Activated CD4-positive, alpha-beta T cell treated with anti-CD3 and anti-CD28 coated beads for 36 hours (primary cell): ENCODE measurements around the gene ANKMY1. TPM values are rescaled to one million over a fixed set of nuclear protein-coding genes. Genes with fewer than 3 reads are reported as not detected.

Experiments
- ATAC-seq: fragments of 200-7000 bp; cut with Tn5 transposase; one replicate; pipeline ENCODE4 v1.10.0; 2021; ENCODE audit warnings: mild to moderate bottlenecking, moderate library complexity
- CTCF ChIA-PET: fragments of 350-600 bp; sonication (Branson Sonifier 250); formaldehyde crosslinking; loops from one replicate; lab custom pipeline; 2021; ENCODE audit warnings: antibody characterized with exemption; lab: Charles Lee
- POLR2A ChIA-PET: fragments of 350-600 bp; sonication (Branson Sonifier 250); formaldehyde crosslinking; loops from one replicate; lab custom pipeline; 2021; ENCODE audit warnings: antibody characterized with exemption, inconsistent platforms; lab: Charles Lee
- DNase-seq: peaks from one replicate; pipeline ENCODE4 v3.0.0-alpha.2; 2020
- H3K27ac Mint-ChIP-seq: one replicate; pipeline ENCODE4 v1.8.0; 2021; ENCODE audit warnings: mixed read lengths
- H3K27me3 Mint-ChIP-seq: one replicate; pipeline ENCODE4 v1.8.0; 2021; ENCODE audit warnings: mixed read lengths
- H3K36me3 Mint-ChIP-seq: one replicate; pipeline ENCODE4 v1.8.0; 2021; ENCODE audit warnings: low read depth, mixed read lengths
- H3K4me1 Mint-ChIP-seq: one replicate; pipeline ENCODE4 v1.8.0; 2021; ENCODE audit warnings: mixed read lengths
- H3K4me3 Mint-ChIP-seq: one replicate; pipeline ENCODE4 v1.8.0; 2021; ENCODE audit warnings: mild to moderate bottlenecking, moderate library complexity, mixed read lengths
- H3K9me3 Mint-ChIP-seq: one replicate; pipeline ENCODE4 v1.8.0; 2021; ENCODE audit warnings: low read depth, mixed read lengths
- intact Hi-C, 2 experiments: fragments of 100-400 bp; cut with DNase I in 1 of 2; cut with micrococcal nuclease in 1 of 2; formaldehyde crosslinking; loops; one replicate each; pipeline versions ENCODE4 v1.14.2 to v1.15.1; 2022 to 2024; cut with DNase I, micrococcal nuclease
- total RNA-seq, 2 experiments: library from RNA; stranded (reverse); gene quantifications; one replicate each; pipeline ENCODE4 v1.2.3, GENCODE V29; 2021

ANKMY1 gene
- total RNA-seq, 2 experiments from 2014 or later, result 20.7 to 24.0 TPM

DNA sequence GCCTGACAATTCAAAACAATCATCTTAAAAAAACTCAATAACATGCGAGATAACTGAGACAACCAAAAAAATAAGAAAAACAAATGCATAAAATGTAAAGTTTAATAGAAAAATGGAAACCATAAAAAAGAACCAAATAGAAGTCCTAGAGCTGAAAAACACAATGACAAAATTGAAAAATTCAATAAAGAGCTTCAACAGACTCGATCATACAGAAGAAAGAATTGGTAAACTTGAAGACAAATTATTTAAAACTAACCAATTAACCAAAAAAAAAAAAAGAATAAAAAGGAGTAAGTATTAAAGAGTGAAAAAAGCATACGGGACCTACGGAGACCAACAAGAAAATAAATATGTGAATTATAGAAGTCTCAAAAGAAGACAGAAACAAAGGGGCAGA, 84.6 kb downstream of the ANKMY1 start:
- Mint-ChIP-seq H3K4me3 (no peak overlapping the region), H3K9me3 (peaks cover 12% of the 10 kb centered on the region), H3K36me3 (peaks cover 20% of the 10 kb centered on the region), H3K27ac (no peak overlapping the region), H3K4me1 (no peaks in the 10 kb centered on the region), H3K27me3 (no peaks in the 10 kb centered on the region)
- ChIA-PET POLR2A (no interaction called here), CTCF (no interaction called here)
- intact Hi-C loops, result no loop called here
- DNase-seq (no peak), ATAC-seq (no peak)

DNA sequence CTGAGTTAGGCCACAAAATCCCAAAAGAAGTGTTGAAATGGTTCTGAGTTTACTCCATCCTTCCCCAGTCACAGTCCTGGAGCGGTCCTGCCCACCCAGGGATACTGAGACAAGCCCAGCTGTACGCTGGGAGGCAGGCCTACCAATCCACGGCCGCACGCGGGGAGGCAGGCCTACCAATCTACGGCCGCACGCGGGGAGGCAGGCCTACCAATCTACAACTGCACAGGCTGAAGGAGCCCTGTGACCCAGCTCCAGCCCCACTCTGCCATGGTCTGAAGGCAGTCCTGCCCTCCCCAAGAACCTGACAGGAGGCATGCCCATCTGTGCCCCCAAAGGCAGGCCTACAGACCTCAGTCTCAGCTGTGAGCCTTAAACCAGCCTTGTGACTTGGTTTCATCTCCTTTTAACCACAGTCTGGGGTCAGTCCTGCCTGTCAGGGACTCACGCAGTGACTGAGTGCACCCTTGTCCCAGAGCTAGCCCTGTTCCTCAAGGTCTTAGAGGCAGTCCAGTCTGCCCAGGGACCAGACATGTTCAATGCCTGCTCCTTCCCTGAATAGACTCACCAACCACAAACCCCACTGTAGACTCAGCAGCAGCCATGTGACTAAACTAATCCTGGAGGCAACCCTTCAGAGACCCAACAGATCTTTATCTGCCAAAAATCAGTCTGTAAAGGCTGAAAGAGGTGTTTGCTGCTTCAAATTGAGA, 85.6 kb downstream of the ANKMY1 start:
- intact Hi-C loops, result no loop called here
- ChIA-PET POLR2A (no interaction called here), CTCF (no interaction called here)
- Mint-ChIP-seq H3K27ac (no peak overlapping the region), H3K4me1 (no peaks in the 10 kb centered on the region), H3K9me3 (peaks cover 12% of the 10 kb centered on the region), H3K36me3 (peaks cover 20% of the 10 kb centered on the region), H3K4me3 (no peak overlapping the region), H3K27me3 (no peaks in the 10 kb centered on the region)
- no peak for DNase-seq
- no peak for ATAC-seq

DNA sequence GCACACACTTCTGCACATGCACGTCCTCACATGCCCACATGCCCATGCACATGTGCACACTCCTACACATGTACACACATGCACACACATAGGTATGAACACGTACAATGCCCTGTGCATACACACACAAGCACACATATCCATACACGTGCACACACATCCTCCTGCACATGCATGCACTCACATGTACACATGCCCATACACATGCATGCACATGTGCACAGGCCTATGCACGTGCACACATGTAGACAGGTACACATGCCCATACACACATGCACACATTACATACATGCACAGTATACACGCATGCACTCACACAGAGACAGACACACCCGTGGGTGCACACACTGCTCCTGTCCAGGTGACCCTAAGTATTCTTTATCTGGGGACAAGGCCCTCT, 88.0 kb downstream of the ANKMY1 start:
- no peaks in the 10 kb centered on the region for H3K27me3 Mint-ChIP-seq
- no peak overlapping the region for H3K4me3 Mint-ChIP-seq
- DNase-seq (no peak), ATAC-seq (no peak)
- intact Hi-C loops, result no loop called here
- H3K36me3 Mint-ChIP-seq, result peaks cover 12% of the 10 kb centered on the region
- peaks cover 10% of the 10 kb centered on the region for H3K9me3 Mint-ChIP-seq
- ChIA-PET CTCF (no interaction called here), POLR2A (no interaction called here)
- H3K4me1 Mint-ChIP-seq, result no peaks in the 10 kb centered on the region
- H3K27ac Mint-ChIP-seq, result no peak overlapping the region

DNA sequence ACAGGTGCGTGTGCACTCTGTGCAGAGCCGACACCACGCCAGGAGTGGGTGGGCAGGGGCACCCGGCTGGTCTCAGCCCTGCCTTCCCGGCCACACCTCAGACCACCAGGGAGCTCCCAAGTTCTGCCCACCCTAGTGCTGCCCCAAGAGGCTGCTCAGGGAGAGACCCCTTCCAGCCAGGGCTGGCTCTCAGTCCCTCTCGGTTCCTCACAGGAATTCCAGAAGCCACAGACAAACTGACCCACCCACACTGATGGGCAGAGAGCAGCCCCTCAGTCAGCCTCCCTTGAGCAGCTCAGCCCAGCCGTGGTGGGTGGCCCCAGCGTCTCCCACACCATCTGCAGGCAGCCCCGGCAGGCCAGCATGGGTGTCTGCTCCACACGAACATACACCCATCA, 88.5 kb downstream of the ANKMY1 start:
- POLR2A ChIA-PET, result no interaction called here
- ATAC-seq (no peak), DNase-seq (peak; percentile 2)
- H3K4me3 Mint-ChIP-seq, result no peak overlapping the region
- H3K27ac Mint-ChIP-seq, result no peak overlapping the region
- no peaks in the 10 kb centered on the region for H3K27me3 Mint-ChIP-seq
- H3K9me3 Mint-ChIP-seq, result peaks cover 7% of the 10 kb centered on the region
- peaks cover 10% of the 10 kb centered on the region for H3K36me3 Mint-ChIP-seq
- intact Hi-C loops, result no loop called here
- H3K4me1 Mint-ChIP-seq, result no peaks in the 10 kb centered on the region
- CTCF ChIA-PET, result no interaction called here

DNA sequence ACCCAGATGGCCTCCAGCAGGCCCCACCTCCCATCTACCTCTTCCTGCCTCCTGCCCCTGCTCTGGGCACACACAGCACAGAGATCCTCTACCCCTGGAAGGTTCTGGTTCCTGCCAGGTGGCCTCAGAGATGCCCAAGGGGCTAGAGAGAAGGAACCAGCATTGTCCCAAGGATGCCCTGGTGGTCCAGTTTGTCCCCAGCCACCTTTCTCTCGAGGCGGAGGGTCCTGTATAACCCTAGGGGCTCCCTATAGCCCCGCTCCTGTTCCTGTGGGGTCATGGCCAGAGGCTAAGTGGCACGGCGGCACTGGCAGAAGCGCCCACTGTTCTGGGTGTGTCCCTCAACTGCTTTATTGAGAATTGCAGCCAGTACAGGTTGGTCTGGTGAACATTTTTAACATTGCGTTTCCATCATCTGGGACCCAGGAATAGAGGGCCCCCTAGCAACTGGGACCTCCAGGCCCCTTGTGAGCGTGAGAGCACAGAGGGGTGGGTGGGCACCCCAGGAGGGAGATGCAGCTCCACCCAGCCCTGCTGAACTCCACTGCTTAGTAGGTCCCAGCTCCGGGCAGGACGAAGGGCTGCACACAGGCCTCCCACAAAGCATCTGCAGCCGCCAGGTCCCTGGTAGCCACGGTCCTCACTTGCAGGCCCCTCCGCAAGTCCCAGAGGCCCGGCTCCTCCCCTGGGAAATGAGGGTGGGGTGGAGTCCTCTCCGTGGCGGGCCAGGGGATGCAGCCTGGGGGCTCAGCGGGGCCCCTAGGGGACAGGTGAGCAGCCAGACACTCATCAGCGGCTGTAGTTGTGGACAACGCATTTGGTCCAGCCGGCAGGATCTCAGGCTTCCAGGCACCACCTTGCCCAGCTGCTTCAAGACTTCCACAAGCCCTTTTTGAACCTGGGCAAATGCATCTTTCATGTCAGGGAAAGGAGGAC, 89.2 kb downstream of the ANKMY1 start:
- Mint-ChIP-seq H3K36me3 (peaks cover 7% of the 10 kb centered on the region), H3K4me3 (no peak overlapping the region), H3K27ac (no peak overlapping the region), H3K27me3 (no peaks in the 10 kb centered on the region), H3K9me3 (peaks cover 4% of the 10 kb centered on the region), H3K4me1 (no peaks in the 10 kb centered on the region)
- DNase-seq (peak; percentile 2), ATAC-seq (no peak)
- intact Hi-C loops, result no loop called here
- CTCF ChIA-PET, result no interaction called here
- POLR2A ChIA-PET, result no interaction called here

DNA sequence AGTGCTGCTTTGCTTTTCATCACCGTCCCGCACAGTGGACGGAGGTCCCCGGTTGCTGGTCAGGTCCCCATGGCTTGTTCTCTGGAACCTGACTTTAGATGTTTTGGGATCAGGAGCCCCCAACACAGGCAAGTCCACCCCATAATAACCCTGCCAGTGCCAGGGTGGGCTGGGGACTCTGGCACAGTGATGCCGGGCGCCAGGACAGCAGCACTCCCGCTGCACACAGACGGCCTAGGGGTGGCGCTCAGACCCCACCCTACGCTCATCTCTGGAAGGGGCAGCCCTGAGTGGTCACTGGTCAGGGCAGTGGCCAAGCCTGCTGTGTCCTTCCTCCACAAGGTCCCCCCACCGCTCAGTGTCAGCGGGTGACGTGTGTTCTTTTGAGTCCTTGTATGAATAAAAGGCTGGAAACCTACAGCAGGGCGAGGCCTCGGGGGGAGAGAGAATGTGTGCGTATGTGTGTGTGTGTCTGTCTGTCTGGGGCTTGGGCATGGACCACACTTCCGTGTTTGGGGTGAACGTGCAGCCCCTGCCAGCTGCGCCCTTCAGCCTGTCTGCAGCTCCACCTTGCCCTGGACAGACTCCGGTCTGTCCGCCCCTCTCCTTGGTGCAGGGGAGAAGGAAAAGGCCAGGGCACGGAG, 90.0 kb downstream of the ANKMY1 start:
- intact Hi-C loops, result no loop called here
- CTCF ChIA-PET, result no interaction called here

DNA sequence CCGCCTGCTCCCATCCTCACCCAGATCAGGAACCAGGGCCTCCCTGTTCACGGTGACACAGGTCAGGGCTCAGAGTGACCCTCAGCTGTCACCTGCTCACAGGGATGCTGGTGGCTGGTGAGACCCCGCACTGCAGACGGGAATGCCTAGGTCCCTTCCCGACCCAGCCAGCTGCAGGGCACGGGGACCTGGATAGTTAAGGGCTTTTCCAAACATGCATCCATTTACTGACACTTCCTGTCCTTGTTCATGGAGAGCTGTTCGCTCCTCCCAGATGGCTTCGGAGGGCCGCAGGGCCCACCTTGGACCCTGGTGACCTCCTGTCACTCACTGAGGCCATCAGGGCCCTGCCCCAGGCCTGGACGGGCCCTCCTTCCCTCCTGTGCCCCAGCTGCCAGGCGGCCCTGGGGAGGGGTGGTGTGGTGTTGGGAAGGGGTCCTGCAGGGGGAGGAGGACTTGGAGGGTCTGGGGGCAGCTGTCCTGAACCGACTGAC, 90.6 kb downstream of the ANKMY1 start:
- POLR2A ChIA-PET, result no interaction called here
- ATAC-seq (no peak), DNase-seq (no peak)
- Mint-ChIP-seq H3K4me3 (no peak overlapping the region), H3K9me3 (no peaks in the 10 kb centered on the region), H3K27me3 (no peaks in the 10 kb centered on the region), H3K4me1 (no peaks in the 10 kb centered on the region), H3K36me3 (no peaks in the 10 kb centered on the region), H3K27ac (no peak overlapping the region)
- CTCF ChIA-PET, result no interaction called here
- intact Hi-C loops, result no loop called here

More for the DNA sequence above, 90.0 kb downstream of the ANKMY1 start:
- peaks cover 2% of the 10 kb centered on the region for H3K36me3 Mint-ChIP-seq
- no peak for DNase-seq
- no peaks in the 10 kb centered on the region for H3K4me1 Mint-ChIP-seq
- H3K9me3 Mint-ChIP-seq, result no peaks in the 10 kb centered on the region
- ATAC-seq, result no peak
- H3K4me3 Mint-ChIP-seq, result no peak overlapping the region
- no peak overlapping the region for H3K27ac Mint-ChIP-seq
- POLR2A ChIA-PET, result no interaction called here
- no peaks in the 10 kb centered on the region for H3K27me3 Mint-ChIP-seq

DNA sequence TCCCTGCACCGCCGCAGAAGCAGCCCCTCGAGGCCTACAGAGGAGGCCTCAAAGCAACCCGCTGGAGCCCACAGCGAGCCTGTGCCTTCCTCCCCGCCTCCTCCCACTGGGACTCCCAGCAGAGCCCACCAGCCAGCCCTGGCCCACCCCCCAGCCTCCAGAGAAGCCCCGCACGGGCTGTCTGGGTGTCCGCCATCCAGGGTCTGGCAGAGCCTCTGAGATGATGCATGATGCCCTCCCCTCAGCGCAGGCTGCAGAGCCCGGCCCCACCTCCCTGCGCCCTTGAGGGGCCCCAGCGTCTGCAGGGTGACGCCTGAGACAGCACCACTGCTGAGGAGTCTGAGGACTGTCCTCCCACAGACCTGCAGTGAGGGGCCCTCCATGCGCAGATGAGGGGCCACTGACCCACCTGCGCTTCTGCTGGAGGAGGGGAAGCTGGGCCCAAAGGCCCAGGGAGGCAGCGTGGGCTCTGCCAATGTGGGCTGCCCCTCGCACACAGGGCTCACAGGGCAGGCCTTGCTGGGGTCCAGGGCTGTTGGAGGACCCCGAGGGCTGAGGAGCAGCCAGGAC, 91.1 kb downstream of the ANKMY1 start:
- intact Hi-C loops, result no loop called here
- no peak for ATAC-seq
- POLR2A ChIA-PET, result no interaction called here
- H3K4me1 Mint-ChIP-seq, result no peaks in the 10 kb centered on the region
- H3K27me3 Mint-ChIP-seq, result no peaks in the 10 kb centered on the region
- H3K36me3 Mint-ChIP-seq, result no peaks in the 10 kb centered on the region
- no peaks in the 10 kb centered on the region for H3K9me3 Mint-ChIP-seq
- CTCF ChIA-PET, result no interaction called here
- peak; percentile 3 for DNase-seq
- no peak overlapping the region for H3K27ac Mint-ChIP-seq
- no peak overlapping the region for H3K4me3 Mint-ChIP-seq

DNA sequence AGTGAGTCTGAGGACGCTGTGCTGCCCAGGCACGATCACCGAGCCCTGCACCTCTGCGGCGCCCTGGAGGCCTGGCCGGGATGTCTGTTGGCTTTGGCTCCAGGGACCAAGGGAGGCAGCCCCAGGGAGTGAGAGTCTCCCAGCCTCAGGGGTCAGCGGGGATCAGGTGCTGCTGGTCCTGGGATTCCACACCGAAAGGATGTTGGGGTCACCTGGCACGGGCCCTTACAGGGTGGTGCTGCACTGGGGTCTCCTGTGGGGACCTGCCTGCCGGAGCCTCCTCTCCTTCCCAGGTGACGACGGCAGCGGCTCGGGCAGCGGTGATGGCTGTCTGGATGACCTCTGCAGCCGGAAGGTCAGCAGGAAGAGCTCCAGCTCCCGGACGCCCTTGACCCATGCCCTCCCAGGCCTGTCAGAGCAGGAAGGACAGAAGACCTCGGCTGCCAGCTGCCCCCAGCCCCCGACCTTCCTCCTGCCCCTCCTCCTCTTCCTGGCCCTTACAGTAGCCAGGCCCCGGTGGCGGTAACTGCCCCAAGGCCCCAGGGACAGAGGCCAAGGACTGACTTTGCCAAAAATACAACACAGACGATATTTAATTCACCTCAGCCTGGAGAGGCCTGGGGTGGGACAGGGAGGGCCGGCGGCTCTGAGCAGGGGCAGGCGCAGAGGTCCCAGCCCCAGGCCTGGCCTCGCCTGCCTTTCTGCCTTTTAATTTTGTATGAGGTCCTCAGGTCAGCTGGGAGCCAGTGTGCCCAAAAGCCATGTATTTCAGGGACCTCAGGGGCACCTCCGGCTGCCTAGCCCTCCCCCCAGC, 91.8 kb downstream of the ANKMY1 start:
- intact Hi-C loops, result no loop called here
- Mint-ChIP-seq H3K4me1 (no peaks in the 10 kb centered on the region), H3K27ac (no peak overlapping the region), H3K9me3 (no peaks in the 10 kb centered on the region), H3K36me3 (no peaks in the 10 kb centered on the region), H3K4me3 (no peak overlapping the region), H3K27me3 (no peaks in the 10 kb centered on the region)
- POLR2A ChIA-PET, result no interaction called here
- CTCF ChIA-PET, result no interaction called here
- DNase-seq, result peak; percentile 3
- ATAC-seq, result no peak

DNA sequence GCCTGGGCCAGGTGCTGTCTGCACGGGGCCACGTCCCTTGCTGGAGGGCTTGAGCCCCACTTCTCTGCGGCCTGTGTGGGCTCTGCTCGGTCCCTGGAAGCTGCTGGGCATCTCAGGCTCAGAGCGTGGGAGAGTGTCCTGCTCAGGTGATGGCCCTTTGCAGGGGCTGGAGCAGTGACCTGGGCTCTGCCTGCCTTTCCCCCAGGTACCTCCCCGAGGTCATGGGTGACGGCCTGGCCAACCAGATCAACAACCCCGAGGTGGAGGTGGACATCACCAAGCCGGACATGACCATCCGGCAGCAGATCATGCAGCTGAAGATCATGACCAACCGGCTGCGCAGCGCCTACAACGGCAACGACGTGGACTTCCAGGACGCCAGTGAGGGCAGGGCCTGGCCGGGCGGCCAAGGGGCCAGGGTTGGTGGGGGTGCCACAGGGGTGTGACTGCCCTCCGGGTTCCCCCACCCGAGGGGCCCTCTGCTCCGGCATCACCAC, 92.5 kb downstream of the ANKMY1 start:
- no peaks in the 10 kb centered on the region for H3K36me3 Mint-ChIP-seq
- no peaks in the 10 kb centered on the region for H3K9me3 Mint-ChIP-seq
- ChIA-PET CTCF (no interaction called here), POLR2A (no interaction called here)
- no peaks in the 10 kb centered on the region for H3K4me1 Mint-ChIP-seq
- intact Hi-C loops, result no loop called here
- H3K4me3 Mint-ChIP-seq, result no peak overlapping the region
- no peak for DNase-seq
- H3K27me3 Mint-ChIP-seq, result no peaks in the 10 kb centered on the region
- H3K27ac Mint-ChIP-seq, result no peak overlapping the region
- no peak for ATAC-seq
